Measurements from ENCODE around the gene PTCHD1. TPM values are rescaled to one million over a fixed set of nuclear protein-coding genes. Genes with fewer than 3 reads are reported as not detected.

Gene PTCHD1
- total and polyA plus RNA-seq, 2 of the 13 experiments (the other 11 are each of a cell fraction or from before 2014, with no cell fraction given), result not detected

DNA sequence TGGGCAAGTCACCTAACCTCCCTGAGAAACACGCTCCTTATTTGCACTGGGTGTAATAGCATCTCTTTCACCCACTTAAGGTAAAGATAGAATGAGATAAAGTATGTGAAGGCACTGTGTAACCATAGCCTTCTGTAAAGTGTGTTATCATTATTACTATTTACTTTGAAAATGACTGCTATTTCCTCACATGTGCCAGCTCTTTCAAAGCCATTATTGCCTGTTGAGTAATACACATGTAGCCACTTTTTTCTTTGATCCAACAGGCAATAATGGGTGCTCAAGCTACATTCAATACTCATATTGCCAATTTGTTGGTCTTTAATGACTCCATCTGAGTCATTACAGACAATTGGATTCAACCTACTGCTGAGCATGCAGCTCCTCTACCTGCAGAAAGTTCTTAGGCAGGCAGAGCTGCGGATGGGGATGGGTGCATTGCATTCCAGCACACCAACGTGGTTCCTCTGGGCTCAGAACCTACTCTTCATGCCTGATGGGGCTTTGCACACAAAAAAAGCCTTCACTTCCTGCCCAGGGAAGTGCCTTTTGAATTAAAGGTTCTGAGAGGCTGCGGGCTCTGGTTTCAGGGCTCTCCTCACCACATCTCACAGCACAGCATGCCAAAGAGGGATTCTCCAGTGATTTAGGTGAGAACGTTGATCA is 9.7 kb downstream of the PTCHD1 start:
- Histone ChIP-seq H3K4me1 (ENCODE audit: insufficient read depth, low read length) (no peaks in the 10 kb centered on the region), H3K36me3 (replicated peaks in 1 of 2; ENCODE audit: control insufficient read depth in 1 of 2, insufficient read depth in 2 of 2, low read length in 2 of 2) (no peaks in the 10 kb centered on the region), H3K4me3 (replicated peaks in 1 of 3; ENCODE audit: insufficient read depth in 1 of 3, low read depth in 2 of 3, low read length in 3 of 3) (no peak overlapping the region), H4K20me1 (ENCODE audit: insufficient read depth, low read length) (no peaks in the 10 kb centered on the region), H2AFZ (ENCODE audit: low read length) (no peak overlapping the region), H3K27me3 (ENCODE audit: control insufficient read depth in 1 of 2, insufficient read depth in 2 of 2, low read length in 2 of 2) (no peaks in the 10 kb centered on the region), H3K4me2 (ENCODE audit: low read depth, low read length) (no peak overlapping the region), H3K9me3 (ENCODE audit: low read length) (no peaks in the 10 kb centered on the region), H3K9ac (ENCODE audit: insufficient read depth, low read depth, low read length) (no peak overlapping the region), H3K27ac (ENCODE audit: extremely low read length, insufficient read depth, low read length) (no peak overlapping the region), H3K79me2 (ENCODE audit: insufficient read depth, low read length) (no peaks in the 10 kb centered on the region)
- ATAC-seq, result no peak
- no peak for TF ChIP-seq SP4 (CRISPR knock-in tag; IDR thresholded peaks at IDR 0.05)
- no peak for TF ChIP-seq PRMT3 (CRISPR knock-in tag; IDR thresholded peaks at IDR 0.05; ENCODE audit: borderline replicate concordance, low read depth)
- intact Hi-C loops (cut with micrococcal nuclease; ENCODE audit: unreplicated experiment), result no loop called here
- no peak for FAIRE-seq
- BruUV-seq (replicated peaks), result no TSS peak
- 8% methylated on average over 2 of the region's 5 CpGs for WGBS (ENCODE audit: low lambda C conversion rate)
- ChIA-PET POLR2A (no interaction called here), CTCF (ENCODE audit: low intra/inter-chr PET ratio, low total read pairs) (no interaction called here)
- in situ Hi-C loops (cut with HindIII; ENCODE audit: extremely low pct_ligation_motif_present, low pct_unique_long_range_greater_than_20kb), result no loop called here
- no peak for DNase-seq (ENCODE audit: low spot score)

DNA sequence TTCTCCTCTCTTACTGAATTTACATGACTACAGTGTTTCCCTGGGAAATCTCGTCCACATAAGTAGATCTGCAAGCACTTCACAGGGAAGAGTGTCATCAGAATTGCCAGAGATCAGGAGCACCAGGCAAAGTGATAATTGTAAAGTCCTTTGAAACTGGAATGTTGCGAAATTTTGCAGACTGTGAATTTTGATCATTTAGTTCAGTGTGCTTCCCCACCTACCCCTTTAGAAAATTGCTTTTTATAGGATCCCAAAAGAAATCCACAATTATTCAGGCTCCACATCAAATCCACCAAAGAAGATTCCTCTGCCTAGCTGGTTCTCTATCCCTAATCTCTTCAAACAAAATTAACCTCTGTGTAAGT is 10.2 kb downstream of the PTCHD1 start:
- Histone ChIP-seq H3K27me3 (ENCODE audit: control insufficient read depth in 1 of 2, insufficient read depth in 2 of 2, low read length in 2 of 2) (no peaks in the 10 kb centered on the region), H3K9ac (ENCODE audit: insufficient read depth, low read depth, low read length) (no peak overlapping the region), H3K36me3 (replicated peaks in 1 of 2; ENCODE audit: control insufficient read depth in 1 of 2, insufficient read depth in 2 of 2, low read length in 2 of 2) (no peaks in the 10 kb centered on the region), H3K4me3 (replicated peaks in 1 of 3; ENCODE audit: insufficient read depth in 1 of 3, low read depth in 2 of 3, low read length in 3 of 3) (no peak overlapping the region), H3K4me2 (ENCODE audit: low read depth, low read length) (no peak overlapping the region), H3K4me1 (ENCODE audit: insufficient read depth, low read length) (no peaks in the 10 kb centered on the region), H3K9me3 (ENCODE audit: low read length) (no peaks in the 10 kb centered on the region), H4K20me1 (ENCODE audit: insufficient read depth, low read length) (no peaks in the 10 kb centered on the region), H2AFZ (ENCODE audit: low read length) (no peak overlapping the region), H3K27ac (ENCODE audit: extremely low read length, insufficient read depth, low read length) (no peak overlapping the region), H3K79me2 (ENCODE audit: insufficient read depth, low read length) (no peaks in the 10 kb centered on the region)
- DNase-seq (ENCODE audit: low spot score) (no peak), ATAC-seq (no peak), FAIRE-seq (no peak)
- ChIA-PET CTCF (ENCODE audit: low intra/inter-chr PET ratio, low total read pairs) (no interaction called here), POLR2A (no interaction called here)
- intact Hi-C loops (cut with micrococcal nuclease; ENCODE audit: unreplicated experiment) (no loop called here), in situ Hi-C loops (cut with HindIII; ENCODE audit: extremely low pct_ligation_motif_present, low pct_unique_long_range_greater_than_20kb) (no loop called here)
- no TSS peak for BruUV-seq (replicated peaks)
- 0% methylated on average over 2 of the region's 2 CpGs for WGBS (ENCODE audit: low lambda C conversion rate)
- no peak for TF ChIP-seq MEIS1 (CRISPR knock-in tag; IDR thresholded peaks at IDR 0.05; ENCODE audit: borderline replicate concordance)
- TF ChIP-seq, protein P1, sequence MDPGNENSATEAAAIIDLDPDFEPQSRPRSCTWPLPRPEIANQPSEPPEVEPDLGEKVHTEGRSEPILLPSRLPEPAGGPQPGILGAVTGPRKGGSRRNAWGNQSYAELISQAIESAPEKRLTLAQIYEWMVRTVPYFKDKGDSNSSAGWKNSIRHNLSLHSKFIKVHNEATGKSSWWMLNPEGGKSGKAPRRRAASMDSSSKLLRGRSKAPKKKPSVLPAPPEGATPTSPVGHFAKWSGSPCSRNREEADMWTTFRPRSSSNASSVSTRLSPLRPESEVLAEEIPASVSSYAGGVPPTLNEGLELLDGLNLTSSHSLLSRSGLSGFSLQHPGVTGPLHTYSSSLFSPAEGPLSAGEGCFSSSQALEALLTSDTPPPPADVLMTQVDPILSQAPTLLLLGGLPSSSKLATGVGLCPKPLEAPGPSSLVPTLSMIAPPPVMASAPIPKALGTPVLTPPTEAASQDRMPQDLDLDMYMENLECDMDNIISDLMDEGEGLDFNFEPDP (CRISPR knock-in tag; conservative IDR thresholded peaks at IDR 0.05), result no peak
- no peak for TF ChIP-seq MLXIP (CRISPR knock-in tag; IDR thresholded peaks at IDR 0.05; ENCODE audit: borderline replicate concordance)
- TF ChIP-seq ZFP36L1 (CRISPR knock-in tag; IDR thresholded peaks at IDR 0.05), result no peak
- no peak for TF ChIP-seq MIXL1 (CRISPR knock-in tag; IDR thresholded peaks at IDR 0.05)
- TF ChIP-seq ZNF138 (CRISPR knock-in tag; IDR thresholded peaks at IDR 0.05; ENCODE audit: low read depth), result no peak
- TF ChIP-seq ZBTB3 (CRISPR knock-in tag; IDR thresholded peaks at IDR 0.05; ENCODE audit: borderline replicate concordance, low read depth), result no peak
